ENCODE measurements around the gene CZIB.
"Not testable (repeated sequence)": the region's sequence is repeated elsewhere in the genome, so short reads cannot be mapped to it uniquely, and the experiment has no call there.

CZIB gene

DNA sequence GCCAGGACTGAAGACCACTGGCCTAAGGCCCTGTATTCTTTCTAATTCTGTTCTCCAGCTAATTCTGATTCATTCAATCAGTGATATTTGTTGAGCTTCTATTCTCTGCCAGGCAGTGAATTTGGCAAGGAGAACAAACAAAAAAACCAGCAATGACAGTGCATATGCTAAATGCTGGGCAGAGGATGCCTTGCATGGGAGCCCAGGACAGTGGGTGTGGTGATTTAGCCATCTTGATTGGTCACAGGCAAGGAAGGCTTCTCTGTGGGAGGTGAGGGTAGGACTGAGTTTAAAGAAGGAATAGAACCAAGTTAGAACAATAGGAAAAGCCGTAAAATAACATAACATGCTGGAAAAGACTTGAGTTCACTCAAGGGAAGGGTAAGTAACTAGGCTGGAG lies 33.0 kb downstream of the CZIB start:
- Histone ChIP-seq H3K4me1 (ENCODE audit: low read length) (no peaks in the 10 kb centered on the region), H3K9ac (ENCODE audit: low read length) (no peak overlapping the region), H3K79me2 (ENCODE audit: low read length) (no peaks in the 10 kb centered on the region), H2AFZ (ENCODE audit: low read length) (no peak overlapping the region), H3K27ac (ENCODE audit: low read length) (no peak overlapping the region), H4K20me1 (ENCODE audit: insufficient read depth, low read length) (no peaks in the 10 kb centered on the region), H3K4me3 (ENCODE audit: low read length) (no peak overlapping the region), H3K4me2 (ENCODE audit: low read depth, low read length) (no peak overlapping the region), H3F3A (ENCODE audit: insufficient read depth, low read length) (no peaks in the 10 kb centered on the region), H3K9me2 (replicated peaks; ENCODE audit: insufficient read depth, low read length) (no peaks in the 10 kb centered on the region), H3K27me3 (replicated peaks; ENCODE audit: insufficient read depth, low read length) (0 out of 2 replicates have a peak, but pooled peaks cover 7% of the 10 kb centered on the region), H3K36me3 (replicated peaks; ENCODE audit: insufficient read depth, low read length) (no peaks in the 10 kb centered on the region), H3K9me3 (replicated peaks; ENCODE audit: insufficient read depth, low read length) (no peaks in the 10 kb centered on the region)
- no peak for TF ChIP-seq EZH2 (optimal IDR thresholded peaks at IDR 0.05; ENCODE audit: low read depth, low read length)
- DNase-seq: no peak

DNA sequence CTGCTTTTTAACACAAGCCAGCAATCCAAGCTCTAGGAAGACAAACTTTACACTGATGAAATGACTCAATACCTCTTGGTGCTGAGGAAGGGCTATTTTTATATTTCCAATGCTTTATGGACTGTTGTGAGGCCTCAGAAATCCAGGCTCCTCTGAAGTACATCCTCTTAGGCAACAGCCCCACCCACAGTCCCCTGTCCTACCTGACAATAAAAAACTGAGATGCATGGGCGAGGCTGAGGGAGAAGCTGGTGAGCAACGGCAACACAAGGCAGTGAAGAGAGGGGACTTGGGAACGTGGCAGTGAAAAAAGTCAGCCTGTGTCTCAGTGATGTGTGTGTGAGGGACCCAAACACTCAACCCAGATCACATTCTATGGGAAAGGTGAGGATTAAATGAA lies 33.9 kb downstream of the CZIB start:
- Histone ChIP-seq H3K4me1 (ENCODE audit: low read length) (no peaks in the 10 kb centered on the region), H3K79me2 (ENCODE audit: low read length) (no peaks in the 10 kb centered on the region), H3K27ac (ENCODE audit: low read length) (no peak overlapping the region), H3K4me2 (ENCODE audit: low read depth, low read length) (no peak overlapping the region), H2AFZ (ENCODE audit: low read length) (no peak overlapping the region), H3F3A (ENCODE audit: insufficient read depth, low read length) (no peaks in the 10 kb centered on the region), H4K20me1 (ENCODE audit: insufficient read depth, low read length) (no peaks in the 10 kb centered on the region), H3K27me3 (replicated peaks; ENCODE audit: insufficient read depth, low read length) (0 out of 2 replicates have a peak, but pooled peaks cover 7% of the 10 kb centered on the region), H3K9me2 (replicated peaks; ENCODE audit: insufficient read depth, low read length) (no peaks in the 10 kb centered on the region), H3K36me3 (replicated peaks; ENCODE audit: insufficient read depth, low read length) (no peaks in the 10 kb centered on the region), H3K4me3 (ENCODE audit: low read length) (no peak overlapping the region), H3K9ac (ENCODE audit: low read length) (no peak overlapping the region), H3K9me3 (replicated peaks; ENCODE audit: insufficient read depth, low read length) (no peaks in the 10 kb centered on the region)
- DNase-seq: no peak
- TF ChIP-seq CTCF (IDR thresholded peaks at IDR 0.05; ENCODE audit: low read length) (no peak), EZH2 (optimal IDR thresholded peaks at IDR 0.05; ENCODE audit: low read depth, low read length) (no peak), EZH2phosphoT487 (IDR thresholded peaks at IDR 0.05; ENCODE audit: low read length) (no peak)

DNA sequence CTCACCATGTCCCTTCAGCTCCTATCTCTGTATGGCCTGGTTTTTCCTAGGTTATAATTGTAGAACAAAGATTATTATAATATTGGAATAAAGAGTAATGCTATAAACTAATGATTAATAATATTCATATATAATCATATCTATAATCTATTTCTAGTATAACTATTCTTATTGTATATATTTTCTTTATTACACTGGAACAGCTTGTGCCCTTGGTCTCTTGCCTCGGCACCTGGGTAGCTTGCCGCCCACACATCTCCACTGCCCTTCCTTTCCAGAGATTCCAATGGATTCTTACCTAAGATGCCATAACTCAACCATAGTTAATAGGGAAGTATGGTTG lies 34.5 kb downstream of the CZIB start:
- H3F3A ChIP-seq (ENCODE audit: insufficient read depth, low read length); H3K9ac ChIP-seq (ENCODE audit: low read length); H3K9me3 ChIP-seq (replicated peaks; ENCODE audit: insufficient read depth, low read length); H3K4me3 ChIP-seq (ENCODE audit: low read length); H3K27ac ChIP-seq (ENCODE audit: low read length); H3K4me2 ChIP-seq (ENCODE audit: low read depth, low read length); H2AFZ ChIP-seq (ENCODE audit: low read length); H3K27me3 ChIP-seq (replicated peaks; ENCODE audit: insufficient read depth, low read length); H3K36me3 ChIP-seq (replicated peaks; ENCODE audit: insufficient read depth, low read length); DNase-seq; H4K20me1 ChIP-seq (ENCODE audit: insufficient read depth, low read length); H3K9me2 ChIP-seq (replicated peaks; ENCODE audit: insufficient read depth, low read length); H3K4me1 ChIP-seq (ENCODE audit: low read length); H3K79me2 ChIP-seq (ENCODE audit: low read length): not testable (repeated sequence)

- Histone ChIP-seq H3K4me2 (ENCODE audit: low read depth, low read length) (no peak overlapping the region), H4K20me1 (ENCODE audit: insufficient read depth, low read length) (no peaks in the 10 kb centered on the region), H3K9me3 (replicated peaks; ENCODE audit: insufficient read depth, low read length) (no peaks in the 10 kb centered on the region), H3K4me1 (ENCODE audit: low read length) (no peaks in the 10 kb centered on the region), H2AFZ (ENCODE audit: low read length) (no peak overlapping the region), H3K27ac (ENCODE audit: low read length) (no peak overlapping the region), H3K4me3 (ENCODE audit: low read length) (no peak overlapping the region), H3F3A (ENCODE audit: insufficient read depth, low read length) (no peaks in the 10 kb centered on the region), H3K9me2 (replicated peaks; ENCODE audit: insufficient read depth, low read length) (no peaks in the 10 kb centered on the region), H3K36me3 (replicated peaks; ENCODE audit: insufficient read depth, low read length) (no peaks in the 10 kb centered on the region), H3K9ac (ENCODE audit: low read length) (no peak overlapping the region), H3K27me3 (replicated peaks; ENCODE audit: insufficient read depth, low read length) (peaks cover 7% of the 10 kb centered on the region; the same call in 1 of the 2 replicates), H3K79me2 (ENCODE audit: low read length) (no peaks in the 10 kb centered on the region)
- DNase-seq: no peak
- TF ChIP-seq CTCF (IDR thresholded peaks at IDR 0.05; ENCODE audit: low read length) (no peak), EZH2 (optimal IDR thresholded peaks at IDR 0.05; ENCODE audit: low read depth, low read length) (no peak), EZH2phosphoT487 (IDR thresholded peaks at IDR 0.05; ENCODE audit: low read length) (no peak)
Measured at GRCh38 chr1:53183095-53183990, 37.1 kb downstream of the CZIB start.
